Islet precursor cell (in vitro differentiated cells): ENCODE results near the gene SCFD2.

Experiments used
- DNase-seq: peaks from one replicate; pipeline ENCODE4 v3.0.0-alpha.2; 2018

Gene SCFD2

DNA sequence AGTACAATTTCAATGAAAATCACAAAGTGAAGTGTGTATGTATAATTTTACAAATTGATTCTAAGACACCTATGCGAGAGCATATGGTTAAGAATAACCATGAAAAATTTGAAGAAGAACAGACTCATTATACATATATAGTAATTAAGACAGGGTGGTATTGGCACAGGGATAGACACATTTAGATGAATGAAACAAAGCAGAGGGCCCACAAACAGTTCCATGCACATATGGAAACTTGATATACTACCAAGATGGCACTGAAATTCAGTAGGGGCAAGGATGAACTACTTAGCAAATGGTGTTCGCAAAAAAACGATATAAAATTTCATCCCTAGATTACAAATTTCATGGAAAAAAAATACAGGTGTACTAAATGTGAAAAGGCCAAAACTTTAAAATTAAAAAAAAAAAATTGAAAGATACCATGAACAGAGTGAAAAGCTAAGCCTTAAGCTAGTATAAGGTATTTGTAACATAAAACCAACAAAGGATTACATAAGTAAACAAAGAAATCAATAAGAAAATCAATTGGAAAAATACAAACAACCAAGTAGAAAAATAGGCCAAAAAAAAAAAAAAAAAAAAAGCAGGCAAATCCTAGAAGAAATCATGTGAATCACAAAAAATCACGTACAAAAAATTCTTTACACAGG is 418.3 kb downstream of the SCFD2 start:
- DNase-seq = no peak

DNA sequence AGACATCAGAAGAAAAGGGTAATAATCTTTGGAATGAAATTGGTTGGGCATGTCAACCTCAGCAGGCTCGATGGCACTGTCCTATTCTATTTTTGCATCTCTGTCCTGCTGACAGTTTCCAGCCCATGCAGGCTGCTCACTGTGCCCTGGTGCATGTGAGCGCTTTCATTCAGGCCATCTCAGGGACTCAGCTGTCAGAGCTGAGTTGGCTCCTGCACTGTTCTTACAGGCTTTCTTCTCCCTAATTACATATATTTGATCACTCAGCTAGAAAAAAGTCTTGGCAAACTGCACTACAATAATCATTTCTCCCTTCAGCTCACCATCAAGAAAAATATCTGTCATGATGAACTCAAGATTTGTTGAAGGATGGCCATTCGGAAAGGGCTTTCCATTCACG is 419.0 kb downstream of the SCFD2 start:
- DNase-seq = no peak

DNA sequence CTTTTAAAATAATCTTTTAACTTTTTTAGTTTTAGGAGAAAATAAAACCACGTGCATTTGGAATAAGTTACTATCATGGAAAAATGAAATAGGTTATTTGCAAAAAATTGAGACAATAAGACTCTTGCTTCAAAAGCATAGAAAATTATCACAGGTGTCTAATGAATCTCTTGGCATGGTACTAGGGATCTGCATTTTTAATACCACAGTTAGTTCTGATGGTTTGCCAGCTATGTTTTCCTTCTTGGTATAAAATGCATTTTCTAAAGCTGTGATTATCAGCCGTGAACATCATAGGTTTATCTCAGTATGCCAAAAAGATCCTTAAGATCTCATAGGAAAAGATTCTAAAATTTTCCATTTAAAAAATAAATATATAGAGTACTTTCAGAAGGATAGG is 419.9 kb downstream of the SCFD2 start:
- DNase-seq = no peak

DNA sequence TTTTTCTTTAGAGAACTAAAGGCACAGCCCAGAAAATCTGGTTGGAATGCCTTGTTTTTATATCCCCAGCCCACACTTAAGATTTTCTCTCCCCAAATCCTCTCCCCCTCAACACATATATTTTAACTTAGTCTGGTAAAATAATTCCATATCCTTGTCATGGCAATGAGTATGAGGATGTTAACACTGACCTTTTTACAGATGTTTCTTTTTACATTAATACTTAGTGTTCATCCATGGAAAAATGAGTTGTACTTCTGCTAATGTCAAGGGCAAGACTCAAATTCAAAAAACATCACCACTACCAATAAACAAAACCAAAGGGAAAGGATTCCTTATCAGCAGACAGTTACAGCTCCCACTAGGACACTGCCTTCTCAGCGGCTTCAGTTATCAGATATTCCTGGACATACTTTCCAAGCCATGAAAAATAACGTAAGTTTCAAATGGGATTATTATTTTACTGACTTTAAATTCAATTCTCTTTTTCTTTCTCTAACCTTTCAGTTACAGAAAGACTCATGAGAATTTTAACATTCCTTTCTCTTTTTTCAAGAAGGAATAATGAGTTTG is 420.4 kb downstream of the SCFD2 start:
- DNase-seq = no peak

DNA sequence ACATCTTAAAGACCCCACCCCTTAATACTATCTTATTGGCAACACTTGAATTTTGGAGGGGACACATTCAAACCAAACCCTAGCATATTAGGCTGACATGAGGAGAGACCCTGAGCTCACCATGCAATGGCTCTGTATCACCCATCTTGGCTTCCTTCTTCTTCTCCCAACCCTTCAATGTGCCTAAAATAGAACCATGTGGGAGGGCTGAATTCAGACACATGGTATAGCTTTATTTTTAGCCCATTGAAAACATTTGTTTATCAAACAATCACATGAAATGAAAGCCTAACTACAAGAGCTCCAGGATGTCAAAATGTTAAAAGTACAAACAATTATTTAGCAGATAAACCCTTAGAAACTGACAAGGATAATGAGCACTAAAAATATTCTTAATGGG is 422.2 kb downstream of the SCFD2 start:
- DNase-seq = no peak

DNA sequence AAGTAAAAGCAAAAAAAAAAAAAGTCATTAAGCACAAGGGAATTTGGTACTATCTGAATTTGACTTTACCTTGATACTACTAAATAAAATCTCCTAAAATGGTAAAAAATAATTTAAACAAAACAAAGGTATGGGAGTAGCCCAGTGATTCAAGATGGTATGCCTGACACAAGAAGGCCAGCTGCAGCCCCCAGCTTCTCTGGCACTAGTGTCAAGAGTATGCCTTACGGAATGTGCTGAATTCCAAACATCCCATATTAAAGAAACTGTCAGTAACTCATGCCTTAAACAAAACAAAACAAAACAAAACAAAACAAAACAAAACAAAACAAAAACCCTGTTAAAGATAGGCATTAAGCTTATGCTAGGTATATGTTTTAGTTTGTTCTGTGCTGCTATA is 422.9 kb downstream of the SCFD2 start:
- DNase-seq = no peak

DNA sequence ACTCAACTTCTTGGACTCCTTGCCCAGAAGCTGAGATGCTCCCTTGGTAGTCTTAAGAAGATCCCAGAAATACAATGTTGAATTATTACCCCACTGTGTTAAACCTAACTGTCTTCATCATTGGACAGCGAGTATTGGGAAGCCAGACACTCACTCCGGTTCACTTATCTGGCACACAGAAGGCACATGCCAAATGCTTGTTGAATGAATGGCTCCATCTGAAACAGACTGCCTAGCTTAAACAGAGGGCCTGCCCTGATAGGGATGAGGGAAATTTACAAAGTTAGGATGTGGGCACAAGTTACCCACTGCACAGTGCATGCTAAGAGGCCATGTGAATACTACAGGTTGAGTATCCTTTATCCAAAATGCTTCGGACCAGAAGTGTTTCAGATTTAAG is 424.4 kb downstream of the SCFD2 start:
- no peak for DNase-seq

DNA sequence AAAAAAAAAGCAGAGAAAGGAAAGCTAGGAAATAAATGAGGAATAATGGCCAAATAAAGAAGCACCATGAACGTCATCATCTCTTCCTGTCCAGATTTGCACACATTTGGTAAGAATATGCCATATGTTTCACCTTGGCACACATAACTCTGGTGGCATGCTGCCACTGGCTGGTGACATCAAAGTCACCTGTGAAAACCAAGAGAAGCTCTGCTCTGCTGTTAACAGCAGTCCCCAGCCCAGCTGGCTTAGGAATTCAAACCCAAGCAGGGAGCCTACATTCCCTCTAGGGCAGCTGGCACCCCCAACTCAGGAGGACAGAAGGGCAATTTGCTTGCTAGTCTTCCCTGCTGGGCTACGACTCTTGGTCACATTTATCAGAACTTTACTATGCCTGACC is 426.1 kb downstream of the SCFD2 start:
- DNase-seq = no peak

DNA sequence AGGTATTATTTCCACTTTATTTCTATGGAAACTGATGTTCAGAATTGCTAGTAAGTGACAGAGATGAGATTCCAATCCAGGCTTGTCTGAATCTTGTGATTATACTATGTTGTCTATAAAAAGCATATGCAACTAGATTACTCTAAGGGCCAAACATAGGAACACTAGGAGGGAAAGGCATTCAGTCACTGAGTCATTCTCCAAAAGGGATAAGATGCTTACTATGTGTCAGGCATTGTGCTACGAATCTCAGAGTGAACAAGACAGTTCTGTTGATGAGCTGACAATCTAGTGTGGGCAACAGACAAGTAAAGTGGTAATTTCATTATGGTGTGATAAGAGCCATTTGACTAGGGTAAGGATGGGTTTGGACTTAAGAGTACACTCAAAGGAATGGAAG is 426.5 kb downstream of the SCFD2 start:
- DNase-seq = no peak

DNA sequence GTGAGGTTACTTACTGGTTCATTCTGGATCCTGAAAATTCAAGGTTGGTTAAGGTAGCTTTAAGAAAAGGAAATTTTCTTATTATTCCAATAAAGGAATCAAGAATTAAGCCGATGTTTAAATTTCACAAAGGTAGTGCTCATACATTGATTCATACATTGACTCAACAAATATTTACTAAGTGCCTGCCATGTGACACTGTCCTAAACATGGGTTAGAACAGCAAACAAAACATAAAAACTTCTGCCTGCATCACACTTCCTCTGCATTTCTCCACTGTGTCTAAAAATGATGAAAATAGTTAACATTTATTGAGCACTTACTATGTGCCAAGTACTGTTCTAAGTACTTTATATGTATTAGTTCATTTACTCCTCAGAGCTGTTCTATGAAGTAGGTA is 428.0 kb downstream of the SCFD2 start:
- no peak for DNase-seq

DNA sequence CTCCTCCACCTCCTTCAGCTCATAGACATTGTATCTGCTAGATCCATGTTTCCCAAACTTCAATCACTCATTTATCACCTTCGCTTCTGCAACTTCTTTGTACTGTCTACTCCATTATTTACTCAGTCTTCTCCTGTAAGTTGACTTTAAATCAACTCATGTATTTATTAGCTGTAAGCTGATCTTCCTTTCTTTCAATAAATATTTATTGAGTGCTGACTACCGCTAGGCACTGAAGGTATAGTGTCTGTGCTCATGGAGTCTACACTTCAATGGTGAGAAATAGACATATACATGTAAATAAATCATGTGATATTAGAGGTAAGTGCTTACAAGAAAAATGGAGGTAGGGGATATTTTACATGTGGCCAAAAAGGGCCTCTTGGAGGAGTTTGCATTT is 429.1 kb downstream of the SCFD2 start:
- DNase-seq = no peak

DNA sequence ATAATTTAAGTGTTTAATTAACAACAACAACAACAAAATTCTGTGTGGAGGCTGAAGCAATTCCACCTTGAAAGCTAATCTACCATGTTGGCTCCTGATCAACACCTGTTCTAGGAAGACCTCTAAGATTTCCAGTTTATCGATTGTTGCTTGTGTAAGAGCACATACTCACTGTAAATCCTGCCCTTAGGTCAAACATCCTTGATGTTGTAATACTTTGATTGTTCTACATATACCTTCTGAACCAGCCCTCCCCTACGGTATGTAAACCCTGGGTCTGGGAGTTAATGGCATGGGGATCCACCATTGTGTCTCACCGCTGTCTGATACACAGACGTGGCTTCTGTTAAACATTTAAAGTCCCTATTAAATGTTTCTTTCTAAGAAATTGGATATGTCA is 430.5 kb downstream of the SCFD2 start:
- DNase-seq = no peak

DNA sequence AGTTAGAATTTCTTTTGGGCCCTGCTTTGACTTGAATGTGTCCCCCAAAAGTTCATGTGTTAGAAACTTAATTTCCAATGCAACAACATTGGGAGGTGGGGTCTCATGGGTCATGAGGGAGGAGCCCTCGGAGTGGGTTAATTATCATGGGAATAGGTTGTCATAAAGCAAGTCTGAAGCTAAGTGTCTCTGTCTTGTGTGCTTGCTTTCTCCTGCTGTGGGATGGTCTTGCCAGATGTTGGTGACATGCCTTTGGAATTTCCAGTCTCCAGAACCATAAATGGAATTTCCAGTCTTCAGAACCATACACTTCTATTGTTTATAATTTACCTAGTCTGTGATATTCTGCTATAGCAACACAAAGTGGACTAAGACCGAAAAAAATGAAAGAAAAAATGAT is 432.1 kb downstream of the SCFD2 start:
- DNase-seq = no peak

DNA sequence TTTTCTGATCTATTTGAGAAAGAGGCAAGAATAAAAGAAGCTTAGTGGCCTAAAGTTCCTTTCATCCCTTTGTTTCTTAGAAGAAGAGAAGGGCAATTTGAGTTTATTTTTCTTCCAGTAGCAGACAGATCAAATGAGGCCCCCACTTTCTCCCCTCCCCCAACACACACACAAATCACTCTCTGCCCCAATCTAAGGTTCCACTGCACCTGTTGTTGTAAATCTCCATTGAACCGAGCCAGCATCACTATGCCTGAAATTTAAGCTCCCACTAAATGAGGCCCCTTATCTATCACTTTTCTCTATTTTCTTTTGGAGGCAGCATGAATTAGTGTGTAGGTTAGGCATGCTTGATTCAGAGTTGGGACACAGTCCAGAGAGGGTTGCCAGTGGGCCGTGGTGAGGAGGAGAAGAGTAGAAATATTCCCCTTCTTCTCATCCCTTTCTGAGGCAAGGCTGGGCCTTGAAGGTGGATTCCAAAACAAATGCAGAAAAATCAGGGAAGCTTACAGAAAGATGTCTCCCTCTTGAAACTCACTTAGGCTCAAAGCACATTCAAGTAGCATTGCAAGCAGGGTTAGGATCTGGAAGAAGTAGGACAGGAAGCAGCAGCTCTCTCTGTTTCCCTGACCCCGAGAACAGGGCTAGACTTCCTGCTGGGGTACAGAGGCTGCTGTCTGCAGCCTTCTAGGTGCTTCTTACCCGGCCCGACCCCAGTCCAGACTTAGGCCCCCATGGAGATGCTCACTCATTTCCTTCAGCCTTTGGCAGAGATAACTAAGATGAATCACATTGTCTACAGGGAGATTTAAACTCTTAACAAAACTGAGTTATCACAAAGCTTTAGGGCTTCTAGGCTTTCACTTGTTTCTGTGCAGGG is 433.0 kb downstream of the SCFD2 start:
- no peak for DNase-seq

DNA sequence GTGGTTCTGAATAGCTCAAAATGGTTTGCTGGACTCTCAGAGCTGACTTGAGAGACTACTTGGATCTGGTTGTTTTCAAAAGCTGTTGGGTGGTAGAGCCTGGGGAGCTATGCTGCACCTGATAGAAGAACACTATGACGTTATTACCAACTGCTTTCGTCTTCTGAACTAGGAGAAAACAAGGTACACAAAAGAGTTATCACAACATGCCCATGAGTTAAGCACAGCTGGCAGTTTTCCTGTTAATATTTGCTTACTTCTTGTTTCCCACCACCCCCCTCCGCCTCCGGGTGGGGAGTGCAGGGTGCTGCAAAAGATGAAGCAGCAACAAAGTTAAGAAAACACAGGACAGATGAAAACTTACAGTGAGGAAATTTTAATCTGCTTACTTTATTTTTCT is 434.6 kb downstream of the SCFD2 start:
- DNase-seq = no peak

DNA sequence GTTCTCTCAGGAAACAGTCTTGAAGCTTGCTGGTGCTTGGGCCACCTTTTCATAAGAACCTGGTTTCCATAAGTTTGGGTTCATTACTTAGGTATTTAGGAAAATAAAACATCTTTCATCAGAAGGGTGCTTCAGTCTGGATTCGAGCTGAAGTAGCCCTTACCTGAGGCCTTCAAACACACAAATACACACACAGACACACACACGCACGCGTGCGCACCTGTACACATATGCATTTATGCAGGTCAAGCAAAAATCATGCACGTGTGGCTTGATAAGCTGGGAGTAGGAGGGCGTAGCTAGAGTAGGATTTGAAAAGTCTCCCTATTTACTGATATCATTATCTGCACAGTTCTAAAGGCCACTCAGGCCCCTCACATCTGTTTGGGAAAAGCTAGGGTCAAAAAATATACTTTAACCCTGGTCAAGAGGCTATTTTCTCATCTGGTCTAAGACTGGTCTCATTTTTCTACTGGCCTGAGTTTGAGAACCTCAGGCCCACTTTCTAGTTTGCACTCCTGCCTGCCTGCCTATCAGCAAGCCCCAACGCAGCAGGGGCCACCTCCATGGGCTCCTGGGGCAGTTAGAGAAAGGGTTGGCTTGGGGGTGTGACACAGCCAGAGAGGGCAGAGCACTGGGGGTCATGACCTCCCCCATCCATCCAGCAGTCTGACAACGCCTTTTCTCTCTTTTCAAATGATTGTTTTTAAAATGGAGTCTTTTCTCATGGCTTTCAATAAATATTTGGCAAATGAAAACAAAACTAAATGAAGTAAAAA is 439.5 kb downstream of the SCFD2 start:
- no peak for DNase-seq

DNA sequence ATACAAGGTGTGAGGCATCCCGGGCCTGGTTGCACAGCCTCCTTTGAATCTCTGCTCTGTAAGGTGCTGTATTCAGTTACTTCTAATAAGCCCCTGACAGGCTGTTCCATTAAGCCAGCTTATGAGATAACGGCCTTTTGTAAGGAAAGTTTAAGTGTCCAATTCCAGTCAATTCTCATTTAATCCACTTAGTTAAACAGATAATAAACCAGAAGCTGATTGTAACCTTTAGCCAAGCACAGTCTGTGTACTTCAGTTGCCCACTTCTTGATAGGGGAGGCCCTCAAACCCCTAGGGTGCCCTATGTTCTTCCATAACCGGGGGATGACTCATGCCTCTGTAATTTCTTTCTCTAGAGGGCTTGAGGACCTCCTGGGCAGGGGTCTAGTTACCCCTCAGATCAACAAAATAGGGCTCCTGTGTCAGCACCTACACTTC is 440.3 kb downstream of the SCFD2 start:
- no peak for DNase-seq

DNA sequence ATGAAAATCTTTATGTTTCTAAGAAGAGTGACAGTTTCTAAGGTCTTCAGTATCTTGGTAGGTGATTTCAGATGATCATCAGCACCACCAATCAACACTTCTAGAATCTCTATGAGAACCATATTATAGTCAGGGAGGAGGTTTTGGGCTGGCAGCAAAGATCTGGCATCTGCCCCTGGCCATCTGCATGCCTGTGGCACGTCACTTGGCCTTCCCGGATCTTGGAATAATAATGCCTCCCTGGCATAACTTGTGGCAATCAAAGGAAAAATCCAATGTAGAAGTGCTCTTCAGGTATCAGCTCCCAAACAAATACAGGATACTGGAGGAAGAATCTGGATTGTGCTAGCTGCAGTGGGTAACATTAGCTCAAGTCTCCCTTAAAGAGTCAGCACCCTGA is 446.4 kb downstream of the SCFD2 start:
- DNase-seq = no peak

DNA sequence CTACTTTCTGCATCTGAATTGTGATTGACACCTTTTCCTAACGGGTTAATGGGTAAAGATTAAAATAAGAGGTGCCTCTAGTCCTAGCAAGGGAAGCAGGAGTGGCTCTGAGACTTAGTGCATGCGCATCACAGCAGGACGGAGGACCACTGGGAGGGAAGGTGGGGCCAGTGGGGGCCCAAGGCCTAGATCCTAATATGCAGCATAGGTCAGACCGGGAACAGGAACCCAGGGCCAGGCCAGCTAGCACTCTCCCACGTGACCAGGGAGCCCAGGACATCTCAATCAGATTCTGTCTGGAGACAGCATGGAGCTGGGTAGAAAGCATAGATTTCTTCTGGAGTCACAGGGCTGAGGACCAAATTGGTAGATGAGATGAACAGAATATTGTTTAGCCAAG is 448.0 kb downstream of the SCFD2 start:
- no peak for DNase-seq

DNA sequence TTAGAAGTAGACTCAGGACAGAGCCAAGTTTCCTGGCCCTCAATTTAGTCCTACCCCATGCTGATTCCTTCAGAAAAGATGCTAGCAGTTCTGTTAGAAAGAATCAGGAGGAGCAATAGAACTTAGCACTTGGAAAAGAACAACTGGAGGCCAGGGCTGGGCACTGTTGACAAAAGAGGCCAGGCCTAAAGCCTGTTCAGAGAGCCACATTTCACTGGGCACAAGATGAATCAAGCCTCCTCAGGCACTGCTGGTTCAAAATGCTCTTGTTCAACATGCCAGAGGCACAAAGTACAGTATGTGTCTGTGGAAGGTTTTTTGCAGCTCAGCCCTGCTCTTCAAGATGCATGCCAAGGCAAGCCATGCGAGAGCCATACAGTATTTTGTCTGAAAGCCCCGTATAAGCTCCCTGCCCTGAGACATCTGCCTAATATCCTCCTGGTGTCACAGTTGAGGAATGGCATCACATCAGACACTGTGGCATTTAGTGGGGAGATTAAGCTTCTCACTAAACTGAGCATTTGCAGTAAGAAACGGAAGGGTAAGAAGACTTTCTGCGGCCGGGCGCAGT is 450.0 kb downstream of the SCFD2 start:
- DNase-seq = no peak

DNA sequence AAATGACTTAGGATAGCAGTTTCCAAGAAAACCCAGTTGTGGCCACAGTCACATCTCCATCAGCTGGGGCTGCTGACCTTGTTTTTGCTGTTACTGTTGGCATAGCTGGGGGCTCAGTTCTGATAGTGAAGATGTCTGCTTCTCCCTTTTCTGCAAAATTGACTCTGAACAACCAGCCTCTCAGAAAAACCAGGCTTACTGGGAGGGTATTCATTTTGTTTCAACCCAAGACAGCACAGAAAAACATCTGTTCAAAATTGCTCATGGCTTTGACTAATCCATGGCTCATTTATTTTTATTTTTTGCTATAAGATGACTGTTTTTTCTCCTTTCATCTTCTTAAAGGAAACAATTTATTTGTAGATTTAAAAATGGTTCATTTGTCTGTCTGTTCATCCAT is 450.7 kb downstream of the SCFD2 start:
- no peak for DNase-seq

DNA sequence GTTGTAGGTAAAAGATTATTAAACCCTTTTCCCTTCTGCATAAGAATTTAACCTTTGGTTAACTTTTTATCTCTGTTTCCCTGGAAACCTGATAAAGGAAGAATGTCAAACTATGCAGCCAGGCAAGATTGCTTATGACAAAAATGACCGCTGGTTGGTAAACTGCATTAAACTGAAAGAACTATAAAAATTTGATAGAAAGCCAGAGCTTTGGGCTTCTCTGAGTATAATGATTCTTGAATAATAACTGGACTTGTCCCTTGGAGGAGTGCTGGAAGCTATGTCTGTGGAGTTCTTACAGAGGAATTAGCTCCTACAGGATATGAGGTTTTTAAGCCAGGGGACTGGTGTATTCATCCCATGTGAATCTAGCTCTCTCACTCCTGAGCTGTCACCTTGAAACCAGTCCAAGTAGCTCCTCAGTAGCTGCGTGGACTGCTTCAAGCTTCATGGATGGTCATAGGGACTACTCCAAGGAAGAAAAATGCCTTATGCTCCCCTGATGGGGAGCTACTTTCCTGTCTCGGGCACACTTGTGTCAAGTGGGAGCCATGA is 451.7 kb downstream of the SCFD2 start:
- DNase-seq = no peak

DNA sequence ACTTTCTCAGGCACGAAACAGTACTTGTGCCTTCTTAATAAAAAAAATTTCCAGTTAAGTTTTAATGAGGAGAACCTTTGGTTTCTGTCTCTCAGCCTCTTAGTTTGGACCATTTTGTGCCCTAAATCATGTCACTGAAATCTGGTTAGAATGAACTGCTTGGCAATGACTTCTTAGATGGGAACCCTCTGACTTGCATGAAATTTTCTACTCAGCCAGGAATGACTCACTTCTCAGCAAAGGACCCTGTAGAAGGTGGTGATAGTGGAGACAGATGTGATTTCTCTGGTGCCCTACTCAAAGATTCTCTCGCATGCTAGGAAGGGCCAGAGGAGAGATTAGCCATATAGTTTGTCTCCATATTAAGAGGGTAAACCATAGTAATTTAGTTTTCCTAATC is 453.3 kb downstream of the SCFD2 start:
- no peak for DNase-seq
